Ectodermal cell (in vitro differentiated cells): ENCODE data around the gene GALNTL6.

Source experiments
- H3K27ac ChIP-seq: 2 replicates; pipeline ENCODE4 v1.7.0; 2013; ENCODE audit warnings: mild to moderate bottlenecking, low read depth, low read length; ENCODE audit not compliant: insufficient read depth, poor library complexity, severe bottlenecking
- H3K27me3 ChIP-seq: 2 replicates; pipeline ENCODE4 v1.7.0; 2013; ENCODE audit warnings: mild to moderate bottlenecking, low read length; ENCODE audit not compliant: insufficient read depth, control insufficient read depth, poor library complexity, severe bottlenecking
- H3K36me3 ChIP-seq: one replicate; pipeline ENCODE4 v1.7.0; 2013; ENCODE audit warnings: low read length; ENCODE audit not compliant: control insufficient read depth, insufficient read depth
- H3K4me1 ChIP-seq: one replicate; pipeline ENCODE4 v1.7.0; 2013; ENCODE audit warnings: low read length; ENCODE audit not compliant: control insufficient read depth, insufficient read depth
- H3K4me3 ChIP-seq: 2 replicates; pipeline ENCODE4 v1.7.0; 2013; ENCODE audit warnings: low read depth, low read length, control low read depth; ENCODE audit not compliant: insufficient read depth
- H3K9me3 ChIP-seq: 2 replicates; pipeline ENCODE4 v1.7.0; 2013; ENCODE audit warnings: mild to moderate bottlenecking, low read length, moderate library complexity; ENCODE audit not compliant: control insufficient read depth
- WGBS, 2 experiments: methylation state at CpG; one replicate each; pipeline ENCODE4 v1.1.7; 2013; ENCODE audit warnings: missing lambda C conversion rate in 2 of 2; 5-methylcytosine and 5-hydroxymethylcytosine counted together

GALNTL6 gene

GRCh38 chr4:172996571-172997216, 1183.5 kb downstream of the GALNTL6 start:
- 91 to 97% methylated on average over 4 of the region's 4 CpGs for WGBS, 2 experiments
- no peak overlapping the region for H3K4me3 ChIP-seq
- H3K27me3 ChIP-seq, result no peaks in the 10 kb centered on the region
- H3K9me3 ChIP-seq, result no peaks in the 10 kb centered on the region
- no peak overlapping the region for H3K27ac ChIP-seq
- H3K4me1 ChIP-seq, result peaks cover 5% of the 10 kb centered on the region
- no peaks in the 10 kb centered on the region for H3K36me3 ChIP-seq

DNA sequence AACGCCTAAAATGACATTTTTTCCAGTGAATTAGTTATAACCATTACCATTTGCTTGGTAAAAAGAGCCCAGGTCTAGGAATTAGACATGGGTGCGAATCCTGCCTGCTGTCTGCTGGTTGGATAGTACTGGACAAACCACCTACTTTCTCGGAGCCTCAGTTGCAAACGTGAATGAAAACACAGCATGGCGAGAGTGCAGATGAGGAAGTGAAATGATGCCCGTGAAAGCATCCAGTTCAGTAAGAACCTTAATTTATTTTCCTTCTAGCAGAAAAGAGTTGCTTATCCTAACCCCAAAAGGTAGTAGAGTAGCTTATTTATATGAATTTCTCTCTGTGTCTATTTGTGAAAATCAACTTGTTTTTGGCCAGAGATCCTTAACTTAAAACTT, 1184.0 kb downstream of the GALNTL6 start:
- H3K4me1 ChIP-seq, result peaks cover 5% of the 10 kb centered on the region
- no peaks in the 10 kb centered on the region for H3K9me3 ChIP-seq
- WGBS, 2 experiments, result 94 to 98% methylated on average over 6 of the region's 6 CpGs
- H3K27me3 ChIP-seq, result no peaks in the 10 kb centered on the region
- no peak overlapping the region for H3K27ac ChIP-seq
- H3K36me3 ChIP-seq, result no peaks in the 10 kb centered on the region
- H3K4me3 ChIP-seq, result no peak overlapping the region

DNA sequence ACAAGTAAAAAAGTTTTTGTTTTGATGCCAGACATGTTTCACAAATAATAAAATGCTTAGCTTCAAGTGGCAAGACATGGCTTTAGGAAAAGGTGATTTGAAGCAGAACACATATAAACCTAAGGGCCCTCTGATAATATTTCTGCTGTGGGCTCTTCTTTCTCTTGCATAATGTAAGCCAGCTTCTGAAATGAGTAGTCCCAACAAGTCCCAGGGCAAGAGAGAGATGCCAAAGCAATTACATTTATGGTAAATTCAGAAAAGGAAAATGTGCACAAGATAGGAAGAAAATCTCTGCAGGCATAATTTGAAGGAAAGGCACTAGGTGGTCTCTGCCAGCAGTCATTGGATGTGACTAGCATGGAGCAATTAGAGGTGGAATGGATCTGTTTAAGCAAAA, 1184.7 kb downstream of the GALNTL6 start:
- peaks cover 5% of the 10 kb centered on the region for H3K4me1 ChIP-seq
- H3K4me3 ChIP-seq, result no peak overlapping the region
- no peak overlapping the region for H3K27ac ChIP-seq
- H3K27me3 ChIP-seq, result no peaks in the 10 kb centered on the region
- H3K36me3 ChIP-seq, result no peaks in the 10 kb centered on the region
- H3K9me3 ChIP-seq, result no peaks in the 10 kb centered on the region

GRCh38 chr4:172998527-172999469, 1185.6 kb downstream of the GALNTL6 start:
- 80 to 81% methylated on average over 6 to 7 of the region's 7 CpGs for WGBS, 2 experiments
- Histone ChIP-seq H3K27me3 (no peaks in the 10 kb centered on the region), H3K4me1 (peaks cover 5% of the 10 kb centered on the region), H3K9me3 (no peaks in the 10 kb centered on the region), H3K36me3 (no peaks in the 10 kb centered on the region), H3K4me3 (no peak overlapping the region), H3K27ac (no peak overlapping the region)

GRCh38 chr4:173001571-173001970, 1188.4 kb downstream of the GALNTL6 start:
- Histone ChIP-seq H3K27me3 (no peaks in the 10 kb centered on the region), H3K4me3 (no peak overlapping the region)

DNA sequence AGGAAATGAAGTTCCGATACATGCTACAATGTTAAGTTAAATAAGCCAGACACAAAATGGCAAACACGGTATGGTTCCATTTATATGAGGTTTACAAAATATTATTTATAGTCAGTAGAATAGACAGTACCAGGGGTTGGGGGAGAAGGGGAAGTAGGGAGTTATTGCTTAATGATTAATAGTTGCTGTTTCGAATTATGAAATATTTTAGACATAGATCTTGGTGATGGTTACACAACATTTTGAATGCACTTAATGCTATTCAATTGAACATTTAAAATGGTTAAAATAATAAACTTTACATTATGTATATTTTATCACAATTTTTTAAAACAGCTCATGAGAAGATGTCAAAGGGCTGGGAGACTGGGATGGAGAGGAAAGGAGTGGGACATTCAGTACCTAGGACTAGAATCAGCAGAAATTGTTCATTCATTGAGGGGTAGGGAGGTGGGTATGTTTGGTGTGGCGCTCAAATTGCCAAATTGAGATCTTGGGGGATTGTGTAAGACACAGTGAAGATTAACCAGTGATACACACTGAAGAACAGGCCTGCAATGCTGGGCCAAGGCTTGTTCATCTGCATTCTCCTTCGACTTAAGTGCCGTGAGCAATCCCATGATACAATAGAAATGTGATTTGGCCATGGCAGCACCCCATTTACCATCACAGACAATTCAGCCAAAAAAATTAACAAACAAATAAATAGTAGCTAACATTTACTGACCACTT, 1189.8 kb downstream of the GALNTL6 start:
- Histone ChIP-seq H3K9me3 (no peaks in the 10 kb centered on the region), H3K27me3 (no peaks in the 10 kb centered on the region), H3K4me3 (no peak overlapping the region), H3K27ac (no peak overlapping the region), H3K4me1 (peaks cover 5% of the 10 kb centered on the region), H3K36me3 (no peaks in the 10 kb centered on the region)
- WGBS, 2 experiments, result 93 to 94% methylated on average over 5 to 6 of the region's 6 CpGs

More at GRCh38 chr4:173001571-173001970, 1188.4 kb downstream of the GALNTL6 start:
- Histone ChIP-seq H3K9me3 (no peaks in the 10 kb centered on the region), H3K4me1 (peaks cover 5% of the 10 kb centered on the region), H3K36me3 (no peaks in the 10 kb centered on the region), H3K27ac (no peak overlapping the region)

- Histone ChIP-seq H3K4me1 (no peaks in the 10 kb centered on the region), H3K4me3 (no peak overlapping the region), H3K27me3 (no peaks in the 10 kb centered on the region), H3K36me3 (no peaks in the 10 kb centered on the region), H3K27ac (no peak overlapping the region), H3K9me3 (no peaks in the 10 kb centered on the region)
- WGBS, 2 experiments, result 89 to 92% methylated on average over 3 of the region's 3 CpGs
These were observed 1192.9 kb downstream of the GALNTL6 start for GRCh38 chr4:173005912-173006633.

DNA sequence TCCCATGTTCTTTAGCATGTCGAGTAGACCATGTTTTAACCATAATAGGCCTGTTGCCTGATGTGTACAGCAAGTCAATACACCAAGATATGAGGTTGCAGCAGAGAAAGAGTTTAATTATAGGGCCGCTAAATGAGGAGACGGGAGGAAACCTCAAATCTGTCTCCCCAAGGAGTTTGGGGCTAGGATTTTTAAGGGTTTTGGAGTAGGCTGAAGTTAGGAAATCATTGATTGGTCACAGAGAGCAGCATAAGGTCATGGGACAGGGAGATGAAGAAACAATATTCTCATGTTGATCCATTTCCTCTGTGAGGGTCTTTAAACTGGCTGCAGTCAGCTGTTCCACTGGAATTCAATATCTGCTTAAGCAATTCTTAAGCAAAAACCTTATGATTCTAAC, 1195.2 kb downstream of the GALNTL6 start:
- H3K4me1 ChIP-seq, result no peaks in the 10 kb centered on the region
- no peaks in the 10 kb centered on the region for H3K9me3 ChIP-seq
- WGBS, 2 experiments, result 95 to 96% methylated on average over 3 of the region's 3 CpGs
- no peaks in the 10 kb centered on the region for H3K36me3 ChIP-seq
- no peaks in the 10 kb centered on the region for H3K27me3 ChIP-seq
- H3K4me3 ChIP-seq, result no peak overlapping the region
- no peak overlapping the region for H3K27ac ChIP-seq

- WGBS, 2 experiments, result 91 to 97% methylated on average over 7 of the region's 7 CpGs
- no peaks in the 10 kb centered on the region for H3K27me3 ChIP-seq
- H3K4me1 ChIP-seq, result peaks cover 2% of the 10 kb centered on the region
- no peak overlapping the region for H3K27ac ChIP-seq
- no peaks in the 10 kb centered on the region for H3K36me3 ChIP-seq
- no peak overlapping the region for H3K4me3 ChIP-seq
- H3K9me3 ChIP-seq, result no peaks in the 10 kb centered on the region
These were observed 1196.1 kb downstream of the GALNTL6 start for GRCh38 chr4:173009129-173009823.
